Activated T-helper 1 cell treated with Interleukin-2 at 50 U/mL for 16 hours (primary cell): ENCODE results near the gene ACTL6B.
A peak's percentile ranks its signal among the peaks of the same experiment; 100 is the strongest.

ENCODE experiments used
- DNase-seq: peaks from one replicate; pipeline ENCODE4 v3.0.0-alpha.2; 2020; ENCODE audit warnings: low read depth

Gene ACTL6B

DNA sequence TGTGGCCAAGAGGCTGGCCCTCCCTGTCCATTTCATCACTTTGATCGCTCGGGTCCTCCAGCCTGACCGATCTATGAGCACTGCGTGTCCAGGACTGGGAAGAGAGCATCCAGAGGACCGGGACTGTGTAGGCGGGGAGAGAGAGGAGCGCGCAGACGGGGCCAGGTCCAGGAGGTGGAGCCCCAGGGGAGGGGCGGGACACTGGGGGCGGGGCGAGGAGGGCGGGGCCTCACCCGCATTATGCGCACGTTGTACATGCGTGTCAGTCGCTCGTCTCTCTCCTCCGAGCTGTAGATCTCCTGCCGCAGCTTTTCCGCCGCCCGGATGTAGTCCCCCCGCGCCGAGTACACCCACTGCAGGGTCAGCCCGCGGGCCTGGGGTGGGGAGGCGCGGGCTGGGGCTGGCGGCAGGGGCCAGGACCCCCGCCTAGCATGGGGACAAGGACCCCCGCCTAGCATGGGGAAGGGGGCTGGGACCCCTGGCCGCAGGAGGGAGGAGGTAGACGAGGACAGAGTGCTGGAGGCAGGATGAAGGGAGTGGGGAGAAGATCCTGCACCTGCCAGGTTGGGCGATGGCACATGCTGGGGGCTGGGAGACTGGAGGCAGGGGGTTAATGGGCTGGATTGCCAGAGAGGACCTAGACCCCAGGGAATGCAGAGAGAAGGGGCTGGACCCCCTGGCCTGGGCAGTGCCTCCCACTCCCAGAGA lies 29.6 kb downstream of the ACTL6B start:
- DNase-seq: peak; percentile 85

DNA sequence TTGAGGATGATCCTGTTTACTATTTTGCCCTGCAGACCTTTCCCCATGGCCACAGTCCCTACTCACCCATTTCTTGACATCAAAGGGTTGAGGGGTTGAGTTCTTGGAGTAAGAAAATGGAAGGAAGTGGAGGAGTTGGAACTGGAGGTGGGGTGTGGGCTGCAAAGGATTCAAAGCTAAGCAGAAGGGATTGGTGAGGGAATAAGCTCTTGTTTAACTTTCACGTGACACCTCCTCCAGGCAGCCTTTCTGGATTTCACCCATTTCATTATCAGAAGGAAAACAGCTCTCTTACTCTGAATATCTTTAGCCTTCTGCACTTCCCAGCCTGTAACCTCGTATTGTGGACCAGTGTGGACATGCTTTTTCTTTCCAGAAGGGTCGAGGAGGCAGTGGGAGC lies 30.2 kb downstream of the ACTL6B start:
- no peak for DNase-seq

- DNase-seq: no peak
Measured at GRCh38 chr7:100623951-100624824, 32.1 kb downstream of the ACTL6B start.

DNA sequence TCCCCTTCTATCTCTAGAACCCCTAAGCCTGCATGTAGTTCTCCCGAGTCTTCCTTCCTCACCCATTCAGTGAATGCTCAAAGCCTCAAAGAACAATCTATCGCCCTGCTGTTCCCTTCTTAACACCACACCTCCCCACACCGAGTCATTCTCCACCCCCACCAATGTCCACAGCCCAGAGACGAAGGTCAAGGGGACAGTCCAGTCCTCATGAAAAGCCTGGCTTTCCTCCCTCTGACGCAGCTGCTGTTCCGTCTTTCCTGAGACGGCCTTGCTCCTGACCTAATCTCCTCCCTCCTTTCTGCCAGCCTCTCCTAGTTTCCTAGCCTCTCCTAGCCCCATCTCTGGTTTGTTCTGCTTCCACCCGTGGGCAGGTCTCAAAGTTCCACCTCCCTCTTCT lies 34.7 kb downstream of the ACTL6B start:
- no peak for DNase-seq

DNA sequence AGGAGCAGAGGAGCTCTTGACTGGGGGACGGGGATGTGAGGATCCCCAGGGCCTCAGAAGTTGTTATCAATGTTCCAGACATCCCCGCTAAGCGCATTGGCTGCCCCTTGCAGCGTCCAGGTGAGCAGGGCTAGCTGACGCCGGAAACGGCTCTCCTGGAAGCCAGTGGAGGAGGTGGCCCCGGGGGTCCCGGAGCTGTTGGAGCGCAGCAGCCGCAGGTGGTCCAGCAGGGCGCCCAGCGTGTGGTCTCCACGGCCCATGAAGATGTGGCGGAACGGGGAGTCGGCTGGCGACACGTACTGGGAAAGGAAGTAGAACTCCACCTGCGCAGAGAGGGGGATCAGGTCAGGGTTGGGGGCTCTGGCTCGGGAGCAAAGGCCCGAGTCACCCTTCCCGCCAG lies 35.4 kb downstream of the ACTL6B start:
- no peak for DNase-seq

GRCh38 chr7:100620239-100620638 lies 36.0 kb downstream of the ACTL6B start:
- DNase-seq: no peak

DNA sequence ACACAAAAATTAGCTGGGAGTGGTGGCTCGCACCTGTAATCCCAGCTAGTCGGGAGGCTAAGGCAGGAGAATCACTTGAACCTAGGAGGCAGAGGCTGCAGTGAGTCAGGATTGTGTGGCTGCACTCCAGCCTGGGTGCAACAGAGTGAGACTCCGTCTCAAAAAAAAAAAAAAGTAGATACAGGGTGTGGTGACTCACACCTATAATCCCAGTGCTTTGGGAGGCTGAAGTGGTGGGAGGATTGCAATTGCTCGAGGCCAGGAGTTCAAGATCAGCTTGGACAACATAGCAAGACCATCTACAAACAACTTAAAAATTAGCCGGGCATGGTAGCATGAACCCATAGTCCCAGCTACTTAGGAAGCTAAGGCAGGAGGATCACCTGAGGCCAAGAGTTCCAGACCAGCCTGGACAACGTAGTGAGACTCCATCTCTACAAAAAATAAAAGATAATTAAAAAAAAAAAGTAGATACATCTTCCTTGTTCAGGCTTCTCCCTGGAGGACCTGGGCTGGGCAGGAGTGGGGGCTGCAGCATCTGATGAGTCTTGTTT lies 41.9 kb downstream of the ACTL6B start:
- no peak for DNase-seq

DNA sequence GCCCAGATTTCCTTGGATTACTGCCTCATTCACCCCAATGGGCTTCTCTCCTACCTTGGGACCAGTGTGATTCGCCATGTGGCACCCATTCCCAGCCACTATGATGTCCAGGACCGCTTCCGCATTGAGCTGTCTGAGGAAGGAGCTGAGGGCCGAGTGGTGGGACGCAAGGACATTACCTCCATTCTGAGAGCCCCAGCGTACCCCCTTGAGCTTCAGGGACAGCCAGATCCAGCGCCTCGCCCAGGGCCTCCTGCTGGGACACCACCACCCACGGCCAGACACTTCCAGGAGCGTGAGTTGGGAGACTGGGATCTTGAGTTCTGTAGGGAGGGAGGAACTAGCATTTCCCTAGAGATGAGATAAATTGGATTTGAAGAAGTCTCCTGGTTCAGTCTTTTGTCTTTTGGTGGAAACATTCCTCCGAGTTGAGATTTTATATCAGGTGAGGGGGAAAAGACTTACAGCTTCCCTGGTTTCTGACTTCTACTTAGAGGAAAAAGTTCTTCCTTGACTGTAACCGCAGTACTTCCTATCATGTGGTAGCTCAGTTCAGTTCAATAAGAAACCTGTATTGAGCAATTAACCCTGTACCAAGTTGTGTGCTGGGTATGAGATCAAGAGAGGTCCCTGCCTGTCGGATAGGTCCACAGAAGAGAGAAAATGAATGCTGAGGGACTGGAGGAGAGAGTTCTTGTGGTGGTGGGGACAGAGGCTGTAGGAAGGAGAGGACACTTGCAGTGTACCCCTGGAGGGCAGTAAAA lies 42.7 kb downstream of the ACTL6B start:
- no peak for DNase-seq

- no peak for DNase-seq
Measured at GRCh38 chr7:100612730-100613390, 43.4 kb downstream of the ACTL6B start.

- DNase-seq: peak; percentile 94
Measured at GRCh38 chr7:100611983-100612729, 44.1 kb downstream of the ACTL6B start, which contains the start of gene MOSPD3. Gene MOSPD3, plus strand, starts transcription at chr7:100612540. Its CDS starts 252 bp downstream, at chr7:100612792.

GRCh38 chr7:100609958-100610357 lies 46.3 kb downstream of the ACTL6B start:
- no peak for DNase-seq

DNA sequence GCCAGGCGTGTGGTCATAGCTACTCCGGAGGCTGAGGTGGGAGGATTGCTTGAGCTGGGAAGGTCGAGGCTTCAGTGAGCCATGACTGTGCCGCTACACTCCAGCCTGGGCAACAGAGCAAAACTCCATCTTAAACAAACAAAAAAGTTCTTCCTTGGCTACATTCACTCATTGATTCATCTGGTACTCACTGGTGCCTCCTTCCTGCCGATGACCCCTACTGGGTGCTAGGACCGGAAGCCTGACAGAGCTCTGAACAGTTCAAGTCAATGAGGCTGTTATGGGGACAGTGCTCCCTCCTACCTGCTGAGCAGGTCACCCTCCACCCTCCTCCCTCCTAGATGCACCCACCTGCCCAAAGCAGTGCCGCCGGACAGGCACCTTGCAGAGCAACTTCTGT lies 49.1 kb downstream of the ACTL6B start:
- DNase-seq: no peak

- no peak for DNase-seq
Measured at GRCh38 chr7:100606313-100606712, 49.9 kb downstream of the ACTL6B start.

GRCh38 chr7:100604976-100605911 lies 51.0 kb downstream of the ACTL6B start:
- no peak for DNase-seq

DNA sequence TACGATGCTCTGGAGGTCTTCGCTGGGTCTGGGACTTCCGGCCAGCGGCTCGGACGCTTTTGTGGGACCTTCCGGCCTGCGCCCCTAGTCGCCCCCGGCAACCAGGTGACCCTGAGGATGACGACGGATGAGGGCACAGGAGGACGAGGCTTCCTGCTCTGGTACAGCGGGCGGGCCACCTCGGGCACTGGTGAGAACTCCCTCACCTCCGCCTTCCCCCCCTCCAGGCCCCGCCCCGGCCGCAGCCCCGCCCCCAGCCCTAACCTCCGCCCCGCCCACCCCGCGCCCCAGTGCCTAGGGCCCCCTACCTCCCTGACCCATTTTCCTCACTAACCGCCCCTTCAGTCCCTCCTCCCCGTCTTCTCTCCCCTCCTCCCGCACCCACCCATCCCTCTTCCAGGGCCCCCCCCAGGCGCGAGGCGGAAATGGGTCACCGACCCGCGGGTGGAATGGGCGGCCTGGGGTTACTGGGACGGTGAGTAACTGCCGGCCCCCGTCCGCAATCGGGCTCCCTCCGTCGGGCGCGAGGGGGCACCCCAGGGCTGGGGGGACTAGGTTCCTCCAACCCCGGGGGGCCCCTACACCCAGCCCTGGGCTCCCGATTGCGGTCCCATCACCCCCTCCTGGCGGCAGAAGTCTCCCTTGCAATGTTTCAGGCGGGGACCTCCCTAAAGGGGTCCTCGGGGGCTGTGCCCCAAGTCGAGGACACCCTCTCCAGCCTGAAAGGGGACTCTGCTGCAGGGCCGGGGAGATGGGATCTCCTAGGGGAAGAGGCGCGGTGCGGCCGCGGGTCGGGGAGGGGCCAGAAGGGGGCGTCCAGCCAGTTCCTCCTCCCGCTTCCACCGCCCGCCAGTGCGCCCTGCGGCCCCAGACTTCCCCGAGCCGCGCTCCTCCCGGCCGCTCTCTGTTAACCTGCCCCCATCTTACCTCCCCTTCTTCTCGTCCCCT lies 51.9 kb downstream of the ACTL6B start:
- peak; percentile 60 for DNase-seq

- DNase-seq: no peak
Measured at GRCh38 chr7:100603726-100604027, 52.6 kb downstream of the ACTL6B start.

GRCh38 chr7:100602889-100603725 lies 53.1 kb downstream of the ACTL6B start:
- no peak for DNase-seq

DNA sequence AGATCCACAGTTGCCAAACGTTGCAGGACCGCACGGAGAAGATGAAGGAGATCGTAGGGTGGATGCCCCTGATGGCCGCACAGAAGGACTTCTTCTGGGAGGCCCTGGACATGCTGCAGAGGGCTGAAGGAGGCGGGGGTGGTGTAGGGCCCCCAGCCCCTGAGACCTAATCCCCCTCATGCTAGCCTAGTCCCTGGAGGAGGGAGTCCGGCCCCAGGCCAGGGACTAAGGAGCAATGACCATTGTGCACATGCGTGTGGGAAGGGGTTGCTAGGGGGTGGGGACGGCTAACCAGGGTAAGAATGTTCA lies 55.6 kb downstream of the ACTL6B start:
- no peak for DNase-seq
